HCT116 (cell line): ENCODE measurements around the gene SLC35D1. TPM values are rescaled to one million over a fixed set of nuclear protein-coding genes. Genes with fewer than 3 reads are reported as not detected.

Source experiments
- ATAC-seq: fragments of 200-7000 bp; cut with Tn5 transposase; 2 replicates; pipeline ENCODE4 v1.9.1; 2020; ENCODE audit warnings: mild to moderate bottlenecking, moderate library complexity
- BruUV-seq: library from RNA; stranded (reverse); fragments of 400-500 nt; replicated peaks from 2 replicates; lab custom pipeline; 2021; lab: Mats Ljungman, UMichigan
- CTCF ChIA-PET: fragments of 300-600 bp; sonication (Branson Sonifier 250); formaldehyde crosslinking; loops from one replicate; lab custom pipeline; 2021; ENCODE audit warnings: antibody characterized with exemption; lab: Charles Lee
- POLR2A ChIA-PET: fragments of 300-600, 350-600 bp; sonication (Branson Sonifier 250); formaldehyde crosslinking; loops from one replicate; lab custom pipeline; 2021; ENCODE audit warnings: antibody characterized with exemption; lab: Charles Lee
- RAD21 ChIA-PET, 2 experiments: fragments of 300-600 bp; sonication (Branson Sonifier 250); formaldehyde crosslinking; loops; one replicate each; lab custom pipeline; 2023; ENCODE audit warnings: low total read pairs in 2 of 2; ENCODE audit not compliant: uncharacterized antibody in 2 of 2, unreplicated experiment in 2 of 2, low non-redundant PET in 1 of 2; lab: Charles Lee
- DNase-seq: peaks from one replicate; pipeline ENCODE4 v3.0.0-alpha.2; 2010; ENCODE audit warnings: low read depth, low spot score
- H2AFZ ChIP-seq: fragments of 200-600 bp; shearing (Covaris generic), sonication (generic); 2 replicates; pipeline ENCODE4 v1.6.1; 2017; ENCODE audit warnings: low read depth, mixed run types, mixed read lengths, antibody characterized with exemption, low read length; ENCODE audit not compliant: poor library complexity, severe bottlenecking
- H3K27ac ChIP-seq: 2 replicates; pipeline ENCODE4 v1.5.1; 2012; ENCODE audit warnings: low read depth, low read length
- H3K27me3 ChIP-seq: fragments of 200-600 bp; sonication (generic); 2 replicates; pipeline ENCODE4 v1.6.1; 2016; ENCODE audit warnings: mixed run types, low read length, mixed read lengths; ENCODE audit not compliant: insufficient read depth
- H3K36me3 ChIP-seq, 2 experiments: fragments of 200-500 bp in 1 of 2; fragments of 200-600 bp in 1 of 2; sonication (Bioruptor generic) in 1 of 2; sonication (generic) in 1 of 2; 2 replicates each; pipeline versions ENCODE4 v1.5.1 to v1.6.1; 2014 to 2016; ENCODE audit warnings: low read length in 2 of 2, inconsistent platforms in 1 of 2, mixed read lengths in 1 of 2, mixed run types in 1 of 2; ENCODE audit not compliant: insufficient read depth in 2 of 2, control insufficient read depth in 1 of 2
- H3K4me1 ChIP-seq, 2 experiments: fragments of 200-600 bp in 1 of 2; sonication (generic) in 1 of 2; 2 replicates each; pipeline versions ENCODE4 v1.5.1 to v1.6.1; 2012 to 2017; ENCODE audit warnings: low read length in 2 of 2, inconsistent platforms in 1 of 2, mild to moderate bottlenecking in 1 of 2, mixed read lengths in 1 of 2, mixed run types in 1 of 2, moderate library complexity in 1 of 2; ENCODE audit not compliant: insufficient read depth in 2 of 2, control insufficient read depth in 1 of 2
- H3K4me2 ChIP-seq: fragments of 200-600 bp; sonication (generic); 2 replicates; pipeline ENCODE4 v1.6.1; 2017; ENCODE audit warnings: mixed run types, low read length, mixed read lengths
- H3K4me3 ChIP-seq, 2 experiments: fragments of 200-600 bp in 1 of 2; sonication (generic) in 1 of 2; replicated peaks in 1 of 2; 2 replicates each; pipeline ENCODE4 v1.5.1; 2011 to 2016; ENCODE audit warnings: low read length in 2 of 2, control low read depth in 1 of 2, low read depth in 1 of 2, mild to moderate bottlenecking in 1 of 2, mixed read lengths in 1 of 2, mixed run types in 1 of 2
- H3K79me2 ChIP-seq: fragments of 200-600 bp; sonication (generic); 2 replicates; pipeline ENCODE4 v1.6.1; 2017; ENCODE audit warnings: mild to moderate bottlenecking, mixed run types, low read length, moderate library complexity, mixed read lengths; ENCODE audit not compliant: insufficient read depth
- H3K9ac ChIP-seq: fragments of 200-600 bp; sonication (generic); 2 replicates; pipeline ENCODE4 v1.6.1; 2016; ENCODE audit warnings: low read length, mixed read lengths
- H3K9me2 ChIP-seq: fragments of 200-600 bp; sonication (generic), shearing (Covaris generic); 2 replicates; pipeline ENCODE4 v1.6.1; 2017; ENCODE audit warnings: mixed run types, mild to moderate bottlenecking, moderate library complexity; ENCODE audit not compliant: insufficient read depth
- H3K9me3 ChIP-seq, 2 experiments: fragments of 200-500 bp in 1 of 2; fragments of 200-600 bp in 1 of 2; sonication (Bioruptor generic) in 1 of 2; sonication (generic) in 1 of 2; 2 replicates each; pipeline ENCODE4 v1.6.1; 2014 to 2017; ENCODE audit warnings: low read length in 2 of 2, mixed read lengths in 2 of 2, inconsistent platforms in 1 of 2, low read depth in 1 of 2, mild to moderate bottlenecking in 1 of 2, mixed run types in 1 of 2, moderate library complexity in 1 of 2; ENCODE audit not compliant: control insufficient read depth in 1 of 2, insufficient read depth in 1 of 2
- H4K20me1 ChIP-seq: fragments of 200-600 bp; sonication (generic), shearing (Covaris generic); 2 replicates; pipeline ENCODE4 v1.6.1; 2017; ENCODE audit warnings: mixed run types, mild to moderate bottlenecking, moderate library complexity; ENCODE audit not compliant: insufficient read depth
- CEBPB ChIP-seq: IDR thresholded peaks from 2 replicates; pipeline ENCODE4 v1.6.1; 2012; ENCODE audit warnings: low read depth
- EZH2phosphoT487 ChIP-seq: fragments of 200-600 bp; IDR thresholded peaks from 2 replicates; pipeline ENCODE4 v1.6.1; 2018; ENCODE audit warnings: antibody characterized with exemption, borderline replicate concordance
- FOSL1 ChIP-seq: IDR thresholded peaks from 2 replicates; pipeline ENCODE4 v1.6.1; 2012; ENCODE audit warnings: low read depth
- JUND ChIP-seq: IDR thresholded peaks from 2 replicates; pipeline ENCODE4 v1.6.1; 2012
- POLR2AphosphoS5 ChIP-seq: IDR thresholded peaks from 2 replicates; pipeline ENCODE4 v1.6.1; 2011; ENCODE audit warnings: mild to moderate bottlenecking, low read depth, low read length, moderate library complexity
- RAD21 ChIP-seq: IDR thresholded peaks from 2 replicates; pipeline ENCODE4 v1.6.1; 2012; ENCODE audit warnings: low read depth, mild to moderate bottlenecking
- SIN3A ChIP-seq: IDR thresholded peaks from 2 replicates; pipeline ENCODE4 v1.6.1; 2012; ENCODE audit warnings: low read depth
- SP1 ChIP-seq: IDR thresholded peaks from 2 replicates; pipeline ENCODE4 v1.6.1; 2012; ENCODE audit warnings: low read depth
- YY1 ChIP-seq: IDR thresholded peaks from 2 replicates; pipeline ENCODE4 v1.6.1; 2011; ENCODE audit warnings: low read length, low read depth, moderate library complexity, mild to moderate bottlenecking; ENCODE audit not compliant: insufficient replicate concordance; ENCODE audit errors: extremely low read depth
- ZNF274 ChIP-seq: fragments of 200-500 bp; sonication (Bioruptor generic); IDR thresholded peaks from 2 replicates; pipeline ENCODE4 v1.6.1; 2014; ENCODE audit warnings: mild to moderate bottlenecking, low read depth, low read length, inconsistent platforms
- intact Hi-C: fragments of 100-400 bp; cut with micrococcal nuclease; formaldehyde crosslinking; loops from 2 replicates; pipeline ENCODE4 v1.10.0; 2022
- total RNA-seq: library from RNA; stranded (reverse); gene quantifications from one replicate; pipeline ENCODE4 v1.2.1, GENCODE V29; 2021; ENCODE audit not compliant: unreplicated experiment
- TF ChIP-seq, protein P1 (sequence below): IDR thresholded peaks from 2 replicates; pipeline ENCODE4 v1.6.1; 2012
- TF ChIP-seq, protein P2 (sequence below), 3 experiments: fragments of 200-600 bp in 1 of 3; sonication (generic) in 1 of 3; IDR thresholded peaks in 2 of 3; conservative IDR thresholded peaks in 1 of 3; 2 replicates each; pipeline ENCODE4 v1.5.1; 2012 to 2017; ENCODE audit warnings: low read depth in 2 of 3, low read length in 2 of 3, antibody characterized with exemption in 1 of 3, borderline replicate concordance in 1 of 3, control low read depth in 1 of 3, mild to moderate bottlenecking in 1 of 3, mixed read lengths in 1 of 3, mixed run types in 1 of 3, moderate library complexity in 1 of 3; ENCODE audit not compliant: insufficient read depth in 1 of 3
- TF ChIP-seq, protein P3 (sequence below): IDR thresholded peaks from 2 replicates; pipeline ENCODE4 v1.6.1; 2012
- TF ChIP-seq, protein P4 (sequence below): IDR thresholded peaks from 2 replicates; pipeline ENCODE4 v1.6.1; 2011; ENCODE audit warnings: mild to moderate bottlenecking, low read length, moderate library complexity; ENCODE audit not compliant: insufficient replicate concordance; ENCODE audit errors: extremely low read depth
- TF ChIP-seq, protein P5 (sequence below): IDR thresholded peaks from 2 replicates; pipeline ENCODE4 v1.6.1; 2012; ENCODE audit warnings: low read depth

The SLC35D1 gene
- total RNA-seq, 1 experiment from 2014 or later = 6.1 TPM

DNA sequence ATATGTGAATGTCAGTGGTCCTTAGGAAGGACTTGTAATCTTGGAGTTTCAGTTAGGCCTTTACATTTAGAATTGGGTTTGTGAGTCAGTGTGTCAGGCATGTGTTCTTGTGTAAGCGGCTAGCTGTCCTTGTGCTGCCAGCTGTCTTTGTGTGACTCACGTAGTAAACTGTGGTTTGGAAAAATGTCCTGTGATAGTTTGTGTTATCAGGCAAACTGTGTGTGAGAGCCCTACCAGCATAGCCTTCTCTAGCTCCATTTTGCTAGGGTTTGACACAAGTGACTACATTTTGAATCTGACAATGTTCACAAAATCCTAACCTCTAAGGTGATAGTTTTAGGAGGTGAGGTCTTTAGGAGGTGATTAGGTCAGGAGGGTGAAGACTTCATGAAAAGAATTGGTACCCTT, 6.9 kb upstream of the SLC35D1 start:
- no peaks in the 10 kb centered on the region for H3K9me3 ChIP-seq
- no peak overlapping the region for H3K9ac ChIP-seq
- H3K4me1 ChIP-seq = peaks cover 7 to 25% of the 10 kb centered on the region in 2 experiments; a peak in 2 of 4 replicates
- no peak overlapping the region for H3K4me3 ChIP-seq
- peak; percentile 68 for DNase-seq
- no peak overlapping the region for H3K27ac ChIP-seq
- peak overlapping the region; percentile 49 for H3K4me2 ChIP-seq
- no peaks in the 10 kb centered on the region for H3K9me2 ChIP-seq
- TF ChIP-seq, protein P1, sequence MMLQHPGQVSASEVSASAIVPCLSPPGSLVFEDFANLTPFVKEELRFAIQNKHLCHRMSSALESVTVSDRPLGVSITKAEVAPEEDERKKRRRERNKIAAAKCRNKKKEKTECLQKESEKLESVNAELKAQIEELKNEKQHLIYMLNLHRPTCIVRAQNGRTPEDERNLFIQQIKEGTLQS = no peak
- TF ChIP-seq POLR2AphosphoS5 (no peak; the same call in 1 of the 2 replicates), SIN3A (no peak), RAD21 (no peak), EZH2phosphoT487 (no peak), YY1 (peak; percentile 10), CEBPB (peak; percentile 94), JUND (peak; percentile 93), FOSL1 (peak; percentile 86), ZNF274 (no peak), SP1 (peak; percentile 68)
- TF ChIP-seq, protein P2, sequence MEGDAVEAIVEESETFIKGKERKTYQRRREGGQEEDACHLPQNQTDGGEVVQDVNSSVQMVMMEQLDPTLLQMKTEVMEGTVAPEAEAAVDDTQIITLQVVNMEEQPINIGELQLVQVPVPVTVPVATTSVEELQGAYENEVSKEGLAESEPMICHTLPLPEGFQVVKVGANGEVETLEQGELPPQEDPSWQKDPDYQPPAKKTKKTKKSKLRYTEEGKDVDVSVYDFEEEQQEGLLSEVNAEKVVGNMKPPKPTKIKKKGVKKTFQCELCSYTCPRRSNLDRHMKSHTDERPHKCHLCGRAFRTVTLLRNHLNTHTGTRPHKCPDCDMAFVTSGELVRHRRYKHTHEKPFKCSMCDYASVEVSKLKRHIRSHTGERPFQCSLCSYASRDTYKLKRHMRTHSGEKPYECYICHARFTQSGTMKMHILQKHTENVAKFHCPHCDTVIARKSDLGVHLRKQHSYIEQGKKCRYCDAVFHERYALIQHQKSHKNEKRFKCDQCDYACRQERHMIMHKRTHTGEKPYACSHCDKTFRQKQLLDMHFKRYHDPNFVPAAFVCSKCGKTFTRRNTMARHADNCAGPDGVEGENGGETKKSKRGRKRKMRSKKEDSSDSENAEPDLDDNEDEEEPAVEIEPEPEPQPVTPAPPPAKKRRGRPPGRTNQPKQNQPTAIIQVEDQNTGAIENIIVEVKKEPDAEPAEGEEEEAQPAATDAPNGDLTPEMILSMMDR (IDR thresholded peaks at IDR 0.05 in 2 of 3, conservative IDR thresholded peaks at IDR 0.05 in 1 of 3; ENCODE audit: borderline replicate concordance in 1 of 3, insufficient read depth in 1 of 3, low read depth in 2 of 3, low read length in 2 of 3) = no peak
- TF ChIP-seq, protein P3, sequence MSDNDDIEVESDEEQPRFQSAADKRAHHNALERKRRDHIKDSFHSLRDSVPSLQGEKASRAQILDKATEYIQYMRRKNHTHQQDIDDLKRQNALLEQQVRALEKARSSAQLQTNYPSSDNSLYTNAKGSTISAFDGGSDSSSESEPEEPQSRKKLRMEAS = peak; percentile 58
- TF ChIP-seq, protein P4, sequence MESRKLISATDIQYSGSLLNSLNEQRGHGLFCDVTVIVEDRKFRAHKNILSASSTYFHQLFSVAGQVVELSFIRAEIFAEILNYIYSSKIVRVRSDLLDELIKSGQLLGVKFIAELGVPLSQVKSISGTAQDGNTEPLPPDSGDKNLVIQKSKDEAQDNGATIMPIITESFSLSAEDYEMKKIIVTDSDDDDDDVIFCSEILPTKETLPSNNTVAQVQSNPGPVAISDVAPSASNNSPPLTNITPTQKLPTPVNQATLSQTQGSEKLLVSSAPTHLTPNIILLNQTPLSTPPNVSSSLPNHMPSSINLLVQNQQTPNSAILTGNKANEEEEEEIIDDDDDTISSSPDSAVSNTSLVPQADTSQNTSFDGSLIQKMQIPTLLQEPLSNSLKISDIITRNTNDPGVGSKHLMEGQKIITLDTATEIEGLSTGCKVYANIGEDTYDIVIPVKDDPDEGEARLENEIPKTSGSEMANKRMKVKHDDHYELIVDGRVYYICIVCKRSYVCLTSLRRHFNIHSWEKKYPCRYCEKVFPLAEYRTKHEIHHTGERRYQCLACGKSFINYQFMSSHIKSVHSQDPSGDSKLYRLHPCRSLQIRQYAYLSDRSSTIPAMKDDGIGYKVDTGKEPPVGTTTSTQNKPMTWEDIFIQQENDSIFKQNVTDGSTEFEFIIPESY = no peak
- TF ChIP-seq, protein P5, sequence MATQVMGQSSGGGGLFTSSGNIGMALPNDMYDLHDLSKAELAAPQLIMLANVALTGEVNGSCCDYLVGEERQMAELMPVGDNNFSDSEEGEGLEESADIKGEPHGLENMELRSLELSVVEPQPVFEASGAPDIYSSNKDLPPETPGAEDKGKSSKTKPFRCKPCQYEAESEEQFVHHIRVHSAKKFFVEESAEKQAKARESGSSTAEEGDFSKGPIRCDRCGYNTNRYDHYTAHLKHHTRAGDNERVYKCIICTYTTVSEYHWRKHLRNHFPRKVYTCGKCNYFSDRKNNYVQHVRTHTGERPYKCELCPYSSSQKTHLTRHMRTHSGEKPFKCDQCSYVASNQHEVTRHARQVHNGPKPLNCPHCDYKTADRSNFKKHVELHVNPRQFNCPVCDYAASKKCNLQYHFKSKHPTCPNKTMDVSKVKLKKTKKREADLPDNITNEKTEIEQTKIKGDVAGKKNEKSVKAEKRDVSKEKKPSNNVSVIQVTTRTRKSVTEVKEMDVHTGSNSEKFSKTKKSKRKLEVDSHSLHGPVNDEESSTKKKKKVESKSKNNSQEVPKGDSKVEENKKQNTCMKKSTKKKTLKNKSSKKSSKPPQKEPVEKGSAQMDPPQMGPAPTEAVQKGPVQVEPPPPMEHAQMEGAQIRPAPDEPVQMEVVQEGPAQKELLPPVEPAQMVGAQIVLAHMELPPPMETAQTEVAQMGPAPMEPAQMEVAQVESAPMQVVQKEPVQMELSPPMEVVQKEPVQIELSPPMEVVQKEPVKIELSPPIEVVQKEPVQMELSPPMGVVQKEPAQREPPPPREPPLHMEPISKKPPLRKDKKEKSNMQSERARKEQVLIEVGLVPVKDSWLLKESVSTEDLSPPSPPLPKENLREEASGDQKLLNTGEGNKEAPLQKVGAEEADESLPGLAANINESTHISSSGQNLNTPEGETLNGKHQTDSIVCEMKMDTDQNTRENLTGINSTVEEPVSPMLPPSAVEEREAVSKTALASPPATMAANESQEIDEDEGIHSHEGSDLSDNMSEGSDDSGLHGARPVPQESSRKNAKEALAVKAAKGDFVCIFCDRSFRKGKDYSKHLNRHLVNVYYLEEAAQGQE = no peak
- RAD21 ChIA-PET = no interaction called here
- intact Hi-C loops = no loop called here
- no peaks in the 10 kb centered on the region for H4K20me1 ChIP-seq
- H3K36me3 ChIP-seq = no peaks in the 10 kb centered on the region
- no peaks in the 10 kb centered on the region for H3K79me2 ChIP-seq
- POLR2A ChIA-PET = interaction anchor here (0.6 kb wide), 1 partner anchor 60 kb away, joined by 3 read pairs; no protein-coding TSS in a partner anchor
- ATAC-seq = peak; percentile 89
- no TSS peak for BruUV-seq
- peak overlapping the region; percentile 75 for H2AFZ ChIP-seq
- CTCF ChIA-PET = no interaction called here
- H3K27me3 ChIP-seq = no peaks in the 10 kb centered on the region
